ENCODE data around the gene GLS.

- TF ChIP-seq EP300 (IDR thresholded peaks at IDR 0.05; ENCODE audit: borderline replicate concordance) (no peak), CEBPB (IDR thresholded peaks at IDR 0.05) (no peak), RAD21 (IDR thresholded peaks at IDR 0.05; ENCODE audit: low read depth) (no peak), FOXM1 (IDR thresholded peaks at IDR 0.05; ENCODE audit: borderline replicate concordance, low read depth) (no peak), TEAD4 (IDR thresholded peaks at IDR 0.05) (no peak), CREB1 (IDR thresholded peaks at IDR 0.05; ENCODE audit: low read depth) (no peak)
Measured at GRCh38 chr2:190888449-190888848, 7.8 kb downstream of the GLS start.

Measured in Ishikawa (cell line).